Measurements from ENCODE around the gene AEBP2.

GRCh38 chr12:19398376-19399363 lies 40.6 kb upstream of the AEBP2 start:
- TF ChIP-seq REST (IDR thresholded peaks at IDR 0.05; ENCODE audit: insufficient read depth in 1 of 2, low read depth in 2 of 2, low read length in 2 of 2) (no peak), TAF1 (IDR thresholded peaks at IDR 0.05; ENCODE audit: borderline replicate concordance, insufficient read depth, low read length) (no peak), POLR2AphosphoS5 (IDR thresholded peaks at IDR 0.05; ENCODE audit: low read depth, low read length) (no peak)
